Endothelial cell of umbilical vein (primary cell): ENCODE results near the gene PHOSPHO1. TPM values are rescaled to one million over a fixed set of nuclear protein-coding genes. Genes with fewer than 3 reads are reported as not detected.

Experiments
- BruUV-seq: library from RNA; stranded (reverse); fragments of 400-500 nt; replicated peaks from 2 replicates; lab custom pipeline; 2021; lab: Mats Ljungman, UMichigan
- CTCF ChIA-PET: fragments of 300-600, 350-600 bp; sonication (Branson Sonifier 250); formaldehyde crosslinking; loops from one replicate; lab custom pipeline; 2021; ENCODE audit warnings: antibody characterized with exemption, inconsistent platforms; lab: Charles Lee
- POLR2A ChIA-PET: fragments of 300-600, 350-600 bp; sonication (Branson Sonifier 250); formaldehyde crosslinking; loops from one replicate; lab custom pipeline; 2021; ENCODE audit warnings: antibody characterized with exemption, inconsistent platforms; lab: Charles Lee
- DNase-seq: peaks from one replicate; pipeline ENCODE4 v3.0.0-alpha.2; 2011; ENCODE audit warnings: low read depth, low spot score
- FAIRE-seq: peaks from 2 replicates; lab custom pipeline; 2011; peaks lifted over from hg19 to GRCh38; lab: Jason Lieb, UNC
- H2AFZ ChIP-seq: 2 replicates; pipeline ENCODE4 v1.6.0; 2012; ENCODE audit warnings: low read depth, low read length, control low read depth, inconsistent platforms
- H3K27ac ChIP-seq: 2 replicates; pipeline ENCODE4 v1.5.1; 2011; ENCODE audit warnings: low read depth, mild to moderate bottlenecking, control low read depth, low read length, moderate library complexity; ENCODE audit not compliant: insufficient read depth
- H3K27me3 ChIP-seq, 2 experiments: 2 replicates each; pipeline versions ENCODE4 v1.6.0 to v1.6.1; 2011; ENCODE audit warnings: low read length in 2 of 2, mixed read lengths in 1 of 2; ENCODE audit not compliant: control insufficient read depth in 2 of 2, insufficient read depth in 2 of 2
- H3K36me3 ChIP-seq, 2 experiments: 2 replicates in 1 of 2; 3 replicates in 1 of 2; pipeline ENCODE4 v1.5.1; 2011; ENCODE audit warnings: low read length in 2 of 2, mild to moderate bottlenecking in 1 of 2, moderate library complexity in 1 of 2; ENCODE audit not compliant: control insufficient read depth in 2 of 2, insufficient read depth in 2 of 2; ENCODE audit errors: extremely low read depth in 1 of 2
- H3K4me1 ChIP-seq: 3 replicates; pipeline ENCODE4 v1.5.1; 2011; ENCODE audit warnings: mild to moderate bottlenecking, low read length; ENCODE audit not compliant: control insufficient read depth, insufficient read depth; ENCODE audit errors: extremely low read depth
- H3K4me2 ChIP-seq: 2 replicates; pipeline ENCODE4 v1.6.1; 2011; ENCODE audit warnings: low read length, control low read depth, mixed read lengths; ENCODE audit not compliant: insufficient read depth
- H3K4me3 ChIP-seq, 3 experiments: fragments of 200-600 bp in 1 of 3; sonication (generic), shearing (Covaris generic) in 1 of 3; replicated peaks in 1 of 3; 2 replicates each; pipeline ENCODE4 v1.5.1; 2011 to 2016; ENCODE audit warnings: control low read depth in 3 of 3, low read length in 3 of 3, mild to moderate bottlenecking in 2 of 3, inconsistent platforms in 1 of 3, low read depth in 1 of 3, moderate library complexity in 1 of 3; ENCODE audit not compliant: insufficient read depth in 1 of 3
- H3K79me2 ChIP-seq: 2 replicates; pipeline ENCODE4 v1.6.0; 2012; ENCODE audit warnings: low read length, inconsistent platforms; ENCODE audit not compliant: control insufficient read depth, insufficient read depth
- H3K9ac ChIP-seq: replicated peaks from 2 replicates; pipeline ENCODE3; 2011; ENCODE audit warnings: low read length, control low read depth; ENCODE audit not compliant: insufficient read depth; ENCODE audit errors: extremely low read depth
- H3K9me1 ChIP-seq: replicated peaks from 3 replicates; pipeline ENCODE4 v1.6.0; 2011; ENCODE audit warnings: mild to moderate bottlenecking, low read length; ENCODE audit not compliant: control insufficient read depth, insufficient read depth; ENCODE audit errors: extremely low read depth
- H3K9me3 ChIP-seq: replicated peaks from 2 replicates; pipeline ENCODE4 v1.5.1; 2012; ENCODE audit warnings: low read length, inconsistent platforms; ENCODE audit not compliant: control insufficient read depth, insufficient read depth
- H4K20me1 ChIP-seq: replicated peaks from 2 replicates; pipeline ENCODE3; 2011; ENCODE audit warnings: mild to moderate bottlenecking, low read length; ENCODE audit not compliant: control insufficient read depth, insufficient read depth; ENCODE audit errors: extremely low read depth
- EZH2 ChIP-seq: IDR thresholded peaks from 2 replicates; pipeline ENCODE4 v1.6.1; 2012; ENCODE audit warnings: borderline replicate concordance, low read depth, mild to moderate bottlenecking, moderate library complexity, low read length, inconsistent platforms; ENCODE audit not compliant: severe bottlenecking
- FOS ChIP-seq: IDR thresholded peaks from 2 replicates; pipeline ENCODE4 v1.6.1; 2011; ENCODE audit warnings: mild to moderate bottlenecking, low read length, moderate library complexity, borderline replicate concordance; ENCODE audit not compliant: insufficient read depth
- GATA2 ChIP-seq: IDR thresholded peaks from 2 replicates; pipeline ENCODE4 v1.7.0; 2011; ENCODE audit warnings: low read depth, mild to moderate bottlenecking, moderate library complexity, mixed read lengths, low read length; ENCODE audit not compliant: insufficient read length, insufficient read depth
- JUN ChIP-seq: IDR thresholded peaks from 2 replicates; pipeline ENCODE4 v1.6.1; 2011; ENCODE audit warnings: borderline replicate concordance, low read depth; ENCODE audit not compliant: insufficient read length, insufficient read depth
- MAX ChIP-seq: IDR thresholded peaks from 2 replicates; pipeline ENCODE4 v1.6.1; 2011; ENCODE audit not compliant: insufficient read depth, insufficient read length
- MYC ChIP-seq: IDR thresholded peaks from one replicate; pipeline ENCODE4 v1.6.1; 2011; ENCODE audit warnings: mild to moderate bottlenecking, low read depth, low read length
- POLR2A ChIP-seq: IDR thresholded peaks from 2 replicates; pipeline ENCODE4 v1.6.1; 2012; ENCODE audit warnings: low read depth, mild to moderate bottlenecking, control low read depth, low read length
- POLR2AphosphoS5 ChIP-seq: IDR thresholded peaks from 2 replicates; pipeline ENCODE4 v1.6.1; 2012; ENCODE audit warnings: low read depth, mild to moderate bottlenecking, control low read depth, low read length, moderate library complexity; ENCODE audit not compliant: insufficient read depth
- dilution Hi-C: fragments of 300-500 bp; cut with MboI; formaldehyde crosslinking; loops from one replicate; pipeline ENCODE4 v1.15.0; 2019; ENCODE audit warnings: low sequenced_read_pairs; ENCODE audit not compliant: extremely low pct_ligation_motif_present
- intact Hi-C: fragments of 100-400 bp; cut with micrococcal nuclease; formaldehyde crosslinking; loops from one replicate; pipeline ENCODE4 v1.10.0; 2022
- polyA plus RNA-seq, 4 experiments: library from polyadenylated mRNA; depleted of rRNA in 3 of 4; stranded (reverse) in 3 of 4; unstranded in 1 of 4; fragments of >200 nt; gene quantifications; 2 replicates each; pipeline versions ENCODE4 v1.2.1 to v1.2.3, GENCODE V29; 2011 to 2012; ENCODE audit warnings: missing spikeins in 1 of 4
- total RNA-seq: library from RNA; stranded (reverse); gene quantifications from 2 replicates; pipeline ENCODE4 v1.2.3, GENCODE V29; 2021
- TF ChIP-seq, protein P1 (sequence below), 2 donors: IDR thresholded peaks; 1 replicate in 1 of 2; 2 replicates in 1 of 2; pipeline ENCODE4 v1.5.1; 2011; ENCODE audit warnings: low read length in 2 of 2, mild to moderate bottlenecking in 2 of 2, moderate library complexity in 2 of 2, control low read depth in 1 of 2, inconsistent platforms in 1 of 2, low read depth in 1 of 2; ENCODE audit not compliant: insufficient read depth in 1 of 2; ENCODE audit errors: extremely low read depth in 1 of 2

The PHOSPHO1 gene
- total and polyA plus RNA-seq, 2 donors (not counting 3 experiments of a cell fraction or from before 2014, with no cell fraction given): 0.23 TPM; not detected in 1

- Histone ChIP-seq H3K36me3 (no peaks in the 10 kb centered on the region), H2AFZ (peak overlapping the region; percentile 20), H3K9me1 (no peaks in the 10 kb centered on the region), H3K27ac (no peak overlapping the region), H3K9me3 (no peaks in the 10 kb centered on the region), H3K79me2 (no peaks in the 10 kb centered on the region), H3K4me1 (peaks cover 8% of the 10 kb centered on the region), H3K9ac (no peak overlapping the region), H4K20me1 (no peaks in the 10 kb centered on the region), H3K27me3 (no peaks in the 10 kb centered on the region), H3K4me3 (no peak overlapping the region), H3K4me2 (no peak overlapping the region)
- ChIA-PET CTCF (interaction anchor here (0.7 to 15.9 kb wide), 5 partner anchors 13 to 97 kb away, joined by 3 to 212 read pairs (median 3); partner anchors contain the start of genes ABI3, GNGT2 and PHOSPHO1), POLR2A (interaction anchor here (0.6 to 1.2 kb wide), 3 partner anchors 8 to 338 kb away, joined by 3 read pairs; no protein-coding TSS in a partner anchor)
- FAIRE-seq: no peak
- TF ChIP-seq GATA2 (no peak), JUN (no peak), EZH2 (no peak), MAX (no peak), MYC (no peak), FOS (no peak), POLR2A (no peak), POLR2AphosphoS5 (no peak)
- TF ChIP-seq, protein P1, sequence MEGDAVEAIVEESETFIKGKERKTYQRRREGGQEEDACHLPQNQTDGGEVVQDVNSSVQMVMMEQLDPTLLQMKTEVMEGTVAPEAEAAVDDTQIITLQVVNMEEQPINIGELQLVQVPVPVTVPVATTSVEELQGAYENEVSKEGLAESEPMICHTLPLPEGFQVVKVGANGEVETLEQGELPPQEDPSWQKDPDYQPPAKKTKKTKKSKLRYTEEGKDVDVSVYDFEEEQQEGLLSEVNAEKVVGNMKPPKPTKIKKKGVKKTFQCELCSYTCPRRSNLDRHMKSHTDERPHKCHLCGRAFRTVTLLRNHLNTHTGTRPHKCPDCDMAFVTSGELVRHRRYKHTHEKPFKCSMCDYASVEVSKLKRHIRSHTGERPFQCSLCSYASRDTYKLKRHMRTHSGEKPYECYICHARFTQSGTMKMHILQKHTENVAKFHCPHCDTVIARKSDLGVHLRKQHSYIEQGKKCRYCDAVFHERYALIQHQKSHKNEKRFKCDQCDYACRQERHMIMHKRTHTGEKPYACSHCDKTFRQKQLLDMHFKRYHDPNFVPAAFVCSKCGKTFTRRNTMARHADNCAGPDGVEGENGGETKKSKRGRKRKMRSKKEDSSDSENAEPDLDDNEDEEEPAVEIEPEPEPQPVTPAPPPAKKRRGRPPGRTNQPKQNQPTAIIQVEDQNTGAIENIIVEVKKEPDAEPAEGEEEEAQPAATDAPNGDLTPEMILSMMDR (IDR thresholded peaks at IDR 0.05; ENCODE audit: extremely low read depth in 1 of 2, insufficient read depth in 1 of 2, low read depth in 1 of 2, low read length in 2 of 2): no peak
- no peak for DNase-seq
- dilution Hi-C loops: no loop called here
- intact Hi-C loops: no loop called here
- no TSS peak for BruUV-seq
Observed at GRCh38 chr17:49194297-49194607, 36.3 kb downstream of the PHOSPHO1 start.
